ENCODE data around the gene NPL.

Gene NPL

DNA sequence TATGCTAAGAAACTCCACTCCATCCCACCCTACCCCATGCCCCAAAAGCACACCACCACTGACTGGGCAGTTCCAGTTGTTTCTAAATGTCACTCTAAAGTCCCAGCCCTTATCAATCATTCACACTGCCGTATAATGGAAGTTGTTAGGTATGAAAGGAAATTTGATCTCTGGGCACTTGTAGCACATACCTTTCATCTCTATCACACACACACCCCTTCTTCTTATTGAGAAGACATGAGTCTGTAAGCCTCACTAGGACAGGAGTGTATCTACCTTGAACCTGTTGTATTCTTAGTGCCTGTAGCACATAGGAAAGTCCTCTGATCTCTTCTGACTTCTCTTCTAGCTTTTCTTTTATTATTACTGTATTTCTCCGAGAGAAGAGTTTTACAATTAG is 27.3 kb downstream of the NPL start:
- no peak for DNase-seq (ENCODE audit: low read depth)

DNA sequence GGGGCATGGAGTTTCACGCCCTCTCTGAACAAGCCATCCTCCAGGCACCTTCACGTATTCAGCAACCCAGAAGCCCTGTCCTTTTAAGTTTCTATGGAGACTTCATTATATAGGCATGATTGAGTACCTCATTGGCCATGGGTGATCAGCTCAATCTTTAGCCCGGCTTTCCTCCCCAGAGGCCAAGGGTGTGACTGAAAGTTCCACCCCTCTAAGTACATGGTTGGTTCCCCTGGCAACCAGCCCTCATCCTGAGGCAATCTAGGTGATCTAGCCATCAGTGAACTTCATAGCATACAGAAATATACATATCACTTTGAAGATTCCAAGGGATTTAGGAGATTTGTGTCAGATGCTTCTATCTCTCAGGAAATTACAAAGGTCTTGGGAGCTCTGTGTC is 28.2 kb downstream of the NPL start:
- no peak for DNase-seq (ENCODE audit: low read depth)

DNA sequence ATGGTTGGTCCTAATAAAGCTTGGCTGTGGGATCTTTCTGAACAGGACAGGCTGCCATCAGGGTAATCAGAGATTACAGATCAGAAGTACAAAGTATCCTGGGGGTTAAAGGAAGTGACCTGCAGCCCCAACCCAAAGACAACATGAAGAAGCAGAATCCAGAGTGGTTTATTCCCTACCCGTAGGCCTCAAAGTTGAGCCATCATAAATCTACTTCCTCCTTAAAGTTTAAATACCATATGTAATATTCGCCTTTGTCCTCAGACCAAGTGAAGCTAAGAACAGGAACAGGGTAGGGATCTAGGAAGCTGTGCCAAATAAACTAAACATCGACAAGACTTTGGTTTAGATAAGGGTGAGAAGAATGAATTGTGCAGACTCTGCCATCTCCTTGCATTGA is 33.6 kb downstream of the NPL start:
- no peak for DNase-seq (ENCODE audit: low read depth)

DNA sequence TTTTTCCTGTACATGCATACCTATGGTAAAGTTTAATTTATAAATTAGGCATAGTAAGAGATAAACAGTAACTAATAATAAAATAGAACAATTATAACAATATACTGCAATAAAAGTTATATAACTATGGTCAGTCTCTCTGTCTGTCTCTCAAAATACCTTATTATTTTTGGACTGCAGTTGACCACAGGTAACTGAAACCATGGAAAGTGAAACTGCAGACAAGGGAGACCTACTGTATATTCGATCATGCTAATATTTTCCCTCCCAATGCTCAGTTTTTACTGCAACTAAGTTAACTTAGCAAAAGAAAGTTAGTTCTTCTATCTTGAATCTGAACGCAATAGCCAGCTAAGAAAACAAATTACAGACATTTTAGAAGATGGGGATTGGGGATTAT is 37.3 kb downstream of the NPL start:
- no peak for DNase-seq (ENCODE audit: low read depth)

DNA sequence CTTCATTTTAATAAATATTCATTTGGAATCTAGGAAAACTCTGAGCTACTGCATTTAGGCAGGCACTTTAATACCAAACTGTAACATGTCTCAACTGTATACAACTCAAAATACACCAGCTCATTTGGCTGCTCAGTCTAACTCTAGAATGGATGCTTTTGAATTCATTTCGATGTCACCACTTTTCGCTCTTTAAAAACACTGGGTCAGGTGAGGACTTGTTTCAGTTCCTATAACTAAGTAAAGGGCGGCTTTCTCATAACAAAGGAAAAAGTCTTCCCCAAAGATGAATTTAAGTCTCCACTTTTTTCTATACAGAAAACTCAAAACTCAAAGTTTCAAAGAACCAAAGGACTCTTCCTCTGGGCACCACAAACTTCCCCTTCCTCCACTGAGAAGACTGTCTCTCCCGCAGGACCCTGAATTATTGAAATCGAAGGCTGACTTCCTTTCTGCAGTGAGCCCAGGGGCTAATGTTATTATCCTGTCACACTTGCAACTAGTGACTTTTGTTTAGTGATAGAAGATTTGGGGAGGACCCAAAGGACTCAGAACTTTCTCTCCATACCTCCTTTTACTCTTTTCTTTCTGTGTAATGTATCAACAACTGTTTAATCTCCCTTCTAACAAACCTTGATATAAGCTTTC is 39.8 kb downstream of the NPL start:
- no peak for DNase-seq (ENCODE audit: low read depth)

DNA sequence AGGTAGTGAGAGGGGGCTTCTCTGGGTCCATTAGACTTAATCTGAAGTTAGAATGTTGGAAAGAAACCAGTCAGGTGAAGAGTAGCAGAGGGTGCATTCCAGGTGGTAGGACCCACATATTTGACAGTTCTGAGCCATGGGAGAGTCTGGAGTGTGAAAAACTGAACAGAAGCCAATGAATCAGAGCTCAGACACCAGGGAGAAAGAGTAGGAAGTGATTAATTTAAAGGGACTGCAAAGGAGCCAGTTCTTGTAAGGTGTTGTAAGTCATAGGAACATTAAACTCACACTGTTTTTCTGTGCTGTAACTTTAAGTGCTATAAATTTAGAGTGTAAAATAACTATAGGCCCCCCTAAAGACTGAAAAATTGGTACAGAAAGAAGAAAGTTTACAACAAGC is 43.7 kb downstream of the NPL start:
- DNase-seq (ENCODE audit: low read depth): no peak

DNA sequence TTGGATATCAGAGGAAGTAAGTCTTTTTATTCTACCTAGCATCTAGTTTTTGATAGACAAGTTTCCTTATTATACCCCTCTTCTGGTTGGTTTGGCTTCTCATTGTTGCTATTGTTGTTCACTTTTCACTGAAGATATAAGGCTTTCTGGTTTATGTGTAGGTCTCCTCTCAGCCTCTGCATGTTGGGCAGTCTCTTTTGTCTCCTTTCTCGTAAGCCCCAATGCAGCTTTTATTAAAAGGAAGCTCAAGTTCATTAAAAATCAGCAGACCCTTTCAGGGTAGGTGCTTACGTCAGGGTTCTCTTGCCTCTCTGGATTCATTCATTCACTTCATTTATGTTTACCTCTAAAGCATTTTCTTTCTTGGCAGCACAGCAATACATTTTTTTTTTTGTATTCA is 44.8 kb downstream of the NPL start:
- no peak for DNase-seq (ENCODE audit: low read depth)

DNA sequence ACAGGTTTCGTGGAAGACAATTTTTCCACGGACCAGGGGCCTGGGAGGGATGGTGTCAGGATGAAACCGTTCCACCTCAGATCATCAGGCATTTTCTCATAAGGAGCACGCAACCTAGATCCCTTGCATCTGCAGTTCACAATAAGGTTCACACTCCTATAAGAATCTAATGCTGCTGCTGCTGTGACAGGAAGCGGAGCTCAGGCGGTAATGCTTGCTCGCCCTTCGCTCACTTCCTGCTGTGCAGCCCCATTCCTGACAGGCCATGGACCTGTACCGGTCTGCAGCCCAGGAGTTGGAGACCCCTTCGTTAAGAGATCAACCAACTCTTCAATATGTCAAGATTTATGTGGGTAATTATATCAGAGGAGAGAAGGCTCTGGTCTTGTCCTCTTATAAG is 46.2 kb downstream of the NPL start:
- DNase-seq (ENCODE audit: low read depth): no peak

DNA sequence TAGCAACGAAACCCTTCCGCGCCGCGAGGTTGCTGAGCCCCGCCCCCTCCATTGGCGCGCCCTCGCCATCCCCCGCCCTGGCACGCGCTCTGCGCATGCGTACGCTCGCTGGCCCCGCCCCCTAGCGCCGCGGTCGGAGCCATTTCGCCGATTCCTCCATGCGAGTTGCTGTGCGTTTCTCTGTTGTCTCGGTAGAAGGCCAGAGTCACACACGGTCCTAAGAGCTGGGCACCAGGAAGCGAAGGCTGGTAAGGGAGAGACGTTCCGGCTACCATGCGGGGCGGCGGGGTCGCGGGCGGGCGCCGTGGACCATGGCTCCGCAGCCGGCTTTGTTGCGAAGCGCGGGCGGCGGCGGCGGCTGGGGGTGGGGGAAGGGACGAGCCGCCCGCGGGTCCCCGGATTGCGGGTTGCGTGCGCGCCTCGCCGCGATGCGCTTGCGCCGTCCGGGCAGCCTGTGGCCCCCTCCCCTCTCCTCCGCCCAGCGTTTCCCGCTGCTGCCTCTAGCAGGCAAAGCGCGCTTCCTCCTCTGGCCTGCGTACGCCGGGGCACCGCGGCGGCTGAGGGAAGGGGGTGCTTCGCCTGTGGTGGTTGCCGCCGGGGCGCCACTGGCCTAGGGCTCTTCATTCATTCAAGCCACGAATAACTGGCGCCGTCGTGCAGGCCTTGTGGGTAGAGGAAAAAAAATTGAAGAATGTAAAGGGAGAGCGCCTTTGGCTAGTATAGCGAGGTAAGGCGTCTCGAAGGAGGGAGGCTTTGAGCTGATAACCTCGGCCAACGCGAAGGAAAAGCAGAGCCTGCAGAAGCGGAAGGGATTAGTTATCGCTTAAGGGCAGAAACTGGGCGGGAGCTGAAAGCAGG is 49.9 kb downstream of the NPL start, which contains the start of gene DHX9:
Gene DHX9, plus strand, starts transcription at position 139 of the 858 bp plus-strand sequence. CDS start 3,220 bp downstream, outside the sequence.
- peak; percentile 99 for DNase-seq (ENCODE audit: low read depth)

DNA sequence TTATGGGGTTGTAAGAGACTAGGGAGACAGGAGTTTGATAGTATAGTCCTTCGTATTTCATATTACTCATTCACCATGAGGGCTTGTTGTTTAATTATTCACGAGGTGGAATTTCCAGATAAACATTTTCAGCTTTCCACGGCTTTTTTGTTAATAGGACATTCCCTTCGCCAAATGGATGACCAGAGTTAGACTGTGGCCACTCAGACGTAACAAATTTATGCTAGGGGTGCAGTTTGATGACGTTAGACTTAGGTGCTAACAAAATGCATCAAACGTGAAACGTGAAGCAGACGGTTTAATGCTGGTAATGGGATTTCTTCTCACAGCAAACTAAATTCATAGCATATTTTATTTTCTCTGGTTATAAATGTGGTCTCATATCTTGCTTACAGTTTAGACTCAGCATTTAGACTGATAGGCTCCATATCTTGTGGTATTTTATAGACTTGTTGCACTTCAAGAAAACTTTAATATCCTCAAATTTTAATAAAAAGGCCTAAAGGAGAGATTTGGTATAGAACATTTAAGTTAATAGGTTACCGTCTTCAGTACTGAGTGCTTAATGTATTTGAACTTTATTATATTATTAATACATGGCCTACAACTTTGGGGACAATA is 51.9 kb downstream of the NPL start:
- DNase-seq (ENCODE audit: low read depth): no peak

DNA sequence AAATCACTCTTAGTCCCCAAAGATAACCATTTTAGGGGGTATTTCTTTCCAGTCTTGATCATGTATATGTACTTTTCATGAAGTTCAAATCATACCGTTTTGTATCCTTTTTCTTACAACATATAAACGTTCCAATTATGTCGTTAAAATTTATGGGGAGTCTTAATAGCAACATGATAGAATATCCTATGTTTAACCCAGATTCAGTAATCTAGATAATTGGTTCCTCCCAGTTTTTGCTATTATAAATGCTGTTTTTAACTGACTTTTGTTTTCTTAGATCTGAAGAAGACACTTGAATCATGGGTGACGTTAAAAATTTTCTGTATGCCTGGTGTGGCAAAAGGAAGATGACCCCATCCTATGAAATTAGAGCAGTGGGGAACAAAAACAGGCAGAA is 52.7 kb downstream of the NPL start:
- DNase-seq (ENCODE audit: low read depth): no peak

DNA sequence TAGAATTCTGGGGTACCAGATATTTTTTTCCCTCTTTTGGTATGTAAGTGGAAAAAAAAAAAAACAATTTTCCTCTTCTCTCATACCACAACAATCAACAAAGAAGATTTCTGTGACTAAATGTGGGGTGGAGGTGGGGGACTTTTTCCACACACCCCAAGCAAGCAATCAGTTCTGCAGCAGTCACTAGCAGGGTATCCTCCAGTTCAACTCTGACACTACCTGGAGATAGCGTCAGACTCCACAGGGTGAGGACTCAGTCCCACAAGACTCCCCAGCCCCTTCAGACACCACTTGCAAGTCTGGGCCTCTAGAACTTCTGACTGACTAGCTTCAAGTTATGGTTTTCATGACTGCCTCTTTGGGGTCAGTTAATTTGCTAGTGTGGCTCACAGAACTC is 55.8 kb downstream of the NPL start:
- DNase-seq (ENCODE audit: low read depth): no peak

DNA sequence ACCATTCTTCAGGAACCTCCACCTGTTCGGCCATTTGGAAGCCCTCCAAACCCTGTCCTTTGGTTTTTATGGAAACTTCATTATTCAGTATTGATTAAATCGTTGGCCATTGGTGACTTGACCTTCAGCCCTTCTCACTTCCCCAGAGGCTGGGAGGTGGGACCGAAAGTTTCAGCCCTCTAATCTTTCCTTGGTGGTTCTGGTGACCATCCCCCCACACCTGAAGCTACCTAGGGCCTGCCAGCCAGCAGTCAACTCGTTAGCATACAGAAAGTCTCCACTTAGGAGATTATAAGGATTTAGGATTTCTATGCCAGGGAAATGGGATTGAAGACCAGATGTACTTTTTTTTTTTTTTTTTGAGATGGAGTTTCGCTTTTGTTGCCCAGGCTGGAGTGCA is 56.3 kb downstream of the NPL start:
- DNase-seq (ENCODE audit: low read depth): no peak

DNA sequence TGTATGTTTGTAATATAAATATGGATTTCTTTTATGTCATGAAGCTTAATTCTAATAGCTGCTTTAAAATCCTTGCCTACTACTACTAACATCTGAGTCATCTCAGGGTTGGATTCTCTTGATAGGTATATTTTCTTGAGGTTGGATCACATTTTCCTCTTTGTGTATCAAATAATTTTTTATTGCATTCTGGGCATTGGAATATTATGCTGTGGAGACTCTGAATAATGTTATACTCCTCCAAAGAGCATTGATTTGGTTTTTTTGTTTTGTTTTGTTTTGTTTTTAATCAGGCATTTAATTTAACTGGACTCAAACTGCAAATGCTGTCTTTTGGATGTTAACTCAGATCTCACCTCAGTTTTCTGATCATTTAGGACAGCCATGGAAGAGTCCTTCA is 57.5 kb downstream of the NPL start:
- no peak for DNase-seq (ENCODE audit: low read depth)

DNA sequence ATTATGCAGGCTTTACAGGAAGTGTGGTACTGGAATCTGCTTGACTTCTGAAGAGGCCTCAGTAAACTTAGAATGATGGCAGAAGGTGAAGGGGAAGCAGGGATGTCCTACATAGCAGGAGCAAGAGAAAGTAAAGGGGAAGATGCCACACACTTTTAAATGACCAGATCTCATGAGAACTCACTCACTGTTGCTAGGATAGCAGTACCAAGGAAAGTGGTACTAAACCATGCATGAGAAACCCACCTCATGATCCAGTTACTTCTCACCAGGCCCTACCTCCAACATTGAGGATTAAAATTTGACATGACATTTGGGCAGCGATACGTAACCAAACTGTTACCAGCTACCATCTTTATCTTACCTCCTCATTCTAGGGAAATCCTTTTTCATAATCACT is 59.2 kb downstream of the NPL start:
- DNase-seq (ENCODE audit: low read depth): no peak

DNA sequence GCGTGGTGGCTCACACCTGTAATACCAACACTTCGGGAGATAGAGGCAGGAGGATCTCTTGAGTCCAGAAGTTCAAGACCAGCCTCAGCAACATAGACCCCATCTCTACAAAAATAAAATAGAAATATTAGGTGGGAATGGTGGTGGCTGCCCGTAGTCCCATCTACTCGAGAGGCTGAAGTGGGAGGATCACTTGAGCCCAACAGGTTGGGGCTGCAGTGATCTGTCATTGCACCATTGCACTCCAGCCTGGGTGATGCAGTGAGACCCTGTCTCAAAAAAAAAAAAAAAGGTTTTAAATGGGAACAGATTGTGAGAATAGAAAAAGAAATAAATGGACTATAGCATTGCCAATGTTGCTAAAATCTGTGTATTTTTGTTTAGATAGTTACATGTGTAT is 60.7 kb downstream of the NPL start:
- DNase-seq (ENCODE audit: low read depth): no peak

DNA sequence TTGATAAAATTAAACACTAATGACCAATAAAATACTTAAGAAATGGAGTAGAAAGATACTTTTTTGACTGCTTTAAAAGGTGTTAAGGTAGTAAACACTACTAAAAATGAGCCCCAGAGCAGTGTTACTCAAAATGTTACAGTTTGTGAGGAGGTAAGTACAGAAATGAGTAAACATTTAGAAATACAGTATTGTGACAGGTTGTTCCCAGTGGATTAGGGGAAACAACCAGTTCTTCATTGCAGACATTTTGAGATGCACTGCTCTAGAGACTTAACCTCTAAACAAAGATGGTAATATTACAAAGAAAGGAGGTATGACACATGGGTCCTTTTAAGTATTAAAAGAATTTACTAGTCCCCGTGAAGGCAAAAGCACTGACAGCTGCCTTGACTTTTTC is 62.3 kb downstream of the NPL start:
- DNase-seq (ENCODE audit: low read depth): no peak

DNA sequence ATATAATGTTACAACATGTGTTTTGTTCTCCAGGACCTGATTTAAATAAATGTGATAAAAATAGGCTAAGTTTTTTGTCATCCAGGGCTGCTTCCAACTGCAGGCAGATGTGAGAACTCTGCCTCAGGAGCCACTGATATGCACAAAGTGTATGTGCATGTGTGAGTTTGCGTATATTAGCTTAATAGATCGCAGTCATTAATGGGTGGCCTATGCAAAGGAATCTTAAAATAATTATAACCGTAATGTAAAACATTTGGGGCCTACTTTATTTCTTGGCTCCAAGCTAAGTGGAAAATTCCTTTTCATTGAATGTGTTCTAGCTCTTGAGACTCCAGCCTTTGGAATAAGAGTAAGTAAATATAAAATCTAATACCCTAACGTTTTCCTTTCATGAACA is 66.3 kb downstream of the NPL start:
- no peak for DNase-seq (ENCODE audit: low read depth)

DNA sequence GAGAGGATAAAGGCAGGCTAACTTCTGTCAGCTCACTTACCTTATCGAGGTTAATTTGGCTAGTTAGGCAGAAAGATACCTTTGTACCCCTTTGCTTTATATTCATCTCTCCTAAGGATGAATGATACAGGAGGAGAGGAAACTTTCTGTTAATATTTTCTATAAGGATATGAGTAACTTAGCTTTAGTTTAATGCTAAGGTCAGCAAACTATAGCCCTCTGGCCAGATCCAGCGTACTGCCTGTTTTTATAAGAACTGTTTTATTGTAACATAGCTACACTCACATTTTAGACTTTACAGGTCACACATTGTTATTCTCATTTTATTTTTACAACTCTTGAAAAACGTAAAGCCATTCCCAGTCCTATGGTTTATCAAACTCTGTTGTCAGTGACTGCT is 67.6 kb downstream of the NPL start:
- no peak for DNase-seq (ENCODE audit: low read depth)

DNA sequence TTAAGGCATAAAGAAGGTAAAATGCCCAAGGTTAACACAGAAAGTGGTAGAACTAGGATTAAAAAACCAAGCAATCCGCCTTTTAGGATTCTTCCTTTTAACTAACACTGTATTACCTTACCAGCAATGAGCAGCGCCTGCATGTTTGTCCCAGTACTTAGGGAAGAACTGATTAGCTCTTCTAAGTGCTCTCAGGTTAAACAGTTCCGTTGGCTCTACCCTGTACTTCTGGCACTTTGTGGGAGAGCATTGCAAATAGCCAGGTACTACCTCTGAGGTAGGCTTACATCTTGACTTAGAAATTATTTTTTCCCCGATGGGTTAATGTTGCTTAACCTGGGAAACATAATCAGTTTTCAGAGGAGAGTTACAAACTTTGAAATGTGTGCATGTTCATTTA is 71.1 kb downstream of the NPL start:
- DNase-seq (ENCODE audit: low read depth): no peak

DNA sequence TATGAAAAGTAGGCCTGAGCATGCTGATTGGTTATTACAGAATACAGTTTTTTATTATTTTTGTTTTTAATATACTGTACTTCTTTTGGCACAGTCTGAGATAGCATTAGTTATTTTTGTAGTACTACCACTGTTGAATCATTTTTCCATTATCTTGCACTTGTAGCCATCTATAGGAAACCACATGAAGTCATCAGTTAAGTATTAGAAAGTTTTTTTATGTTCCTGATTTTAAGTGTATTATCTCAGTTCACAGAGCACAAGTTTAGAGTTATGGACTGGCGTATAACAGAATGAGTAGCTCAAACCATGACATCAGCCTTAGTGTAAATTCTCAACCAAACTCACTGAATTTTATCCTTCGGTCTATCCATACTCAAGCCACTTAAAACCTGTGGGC is 72.4 kb downstream of the NPL start:
- no peak for DNase-seq (ENCODE audit: low read depth)

DNA sequence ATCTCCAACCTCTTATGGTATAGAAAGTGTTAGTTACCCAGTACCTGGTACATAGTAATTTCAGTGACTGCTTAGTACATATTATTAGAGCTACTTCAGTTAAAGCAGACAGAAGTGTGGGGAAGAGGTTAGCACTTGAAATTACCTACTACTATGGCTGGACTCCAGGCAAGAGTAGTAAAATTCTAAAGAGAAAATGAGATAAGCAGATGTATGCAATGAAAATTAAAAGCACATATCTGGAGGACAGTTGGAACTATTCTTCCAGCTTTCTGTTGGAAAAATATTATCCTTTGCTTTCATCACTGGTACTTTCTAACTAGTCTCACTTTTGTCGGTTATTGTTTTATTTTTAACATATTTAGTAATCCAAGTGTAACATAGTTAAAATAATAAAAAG is 73.3 kb downstream of the NPL start:
- no peak for DNase-seq (ENCODE audit: low read depth)

DNA sequence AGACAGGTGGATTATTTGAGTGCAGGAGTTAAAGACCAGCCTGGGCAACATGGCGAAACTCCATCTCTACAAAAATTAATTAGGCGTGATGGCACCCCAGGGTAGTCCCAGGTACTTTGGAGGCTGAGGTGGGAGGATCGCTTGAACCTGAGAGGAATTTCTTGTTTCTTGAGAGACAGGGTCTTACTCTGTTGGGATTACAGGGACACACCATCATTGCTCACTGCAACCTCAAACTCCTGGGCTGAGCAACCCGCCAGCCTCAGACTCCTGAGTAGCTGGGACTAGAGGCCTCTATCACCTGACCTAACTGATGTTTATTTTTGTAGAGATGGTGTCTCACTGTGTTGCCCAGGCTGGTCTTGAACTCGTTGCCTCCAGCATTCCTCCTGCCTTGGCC is 74.4 kb downstream of the NPL start:
- no peak for DNase-seq (ENCODE audit: low read depth)

Data from stimulated activated CD8-positive, alpha-beta memory T cell treated with anti-CD3 and anti-CD28 coated beads, Interleukin-15, amount 100 ng/mL, for 24 hours (primary cell).